Stimulated activated CD4-positive, alpha-beta T cell treated with anti-CD3 and anti-CD28 coated beads, Interleukin-1b, Interleukin-23, amount 100 ng/mL, for 24 hours (primary cell): ENCODE results near the gene CAPZA3.
"Not testable (repeated sequence)": the region's sequence is repeated elsewhere in the genome, so short reads cannot be mapped to it uniquely, and the experiment has no call there.

ENCODE experiments used
- DNase-seq, 4 experiments: peaks; one replicate each; pipeline ENCODE4 v3.0.0-alpha.2; 2020; ENCODE audit warnings: low read depth in 4 of 4, low spot score in 1 of 4

The CAPZA3 gene, protein sequence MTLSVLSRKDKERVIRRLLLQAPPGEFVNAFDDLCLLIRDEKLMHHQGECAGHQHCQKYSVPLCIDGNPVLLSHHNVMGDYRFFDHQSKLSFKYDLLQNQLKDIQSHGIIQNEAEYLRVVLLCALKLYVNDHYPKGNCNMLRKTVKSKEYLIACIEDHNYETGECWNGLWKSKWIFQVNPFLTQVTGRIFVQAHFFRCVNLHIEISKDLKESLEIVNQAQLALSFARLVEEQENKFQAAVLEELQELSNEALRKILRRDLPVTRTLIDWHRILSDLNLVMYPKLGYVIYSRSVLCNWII

DNA sequence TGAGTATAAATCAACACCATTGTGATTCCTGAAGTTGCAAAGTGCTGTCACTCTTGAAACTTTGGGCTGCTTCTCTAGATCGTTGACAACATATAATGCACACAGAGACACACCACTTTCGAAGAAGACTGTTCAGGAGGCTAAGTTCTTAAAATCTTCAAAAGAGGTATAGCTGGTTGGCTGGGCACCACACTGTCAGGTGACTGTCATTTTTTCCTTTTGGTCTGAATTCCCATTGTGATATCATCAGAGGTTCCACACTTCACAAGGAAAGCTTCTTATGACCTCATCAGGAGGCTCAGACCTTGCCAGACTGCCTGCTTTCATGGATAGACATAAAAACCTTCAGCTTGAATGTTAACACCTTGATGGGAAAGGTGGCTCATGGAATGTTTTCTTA, at the start of gene CAPZA3, which contains the start of gene PLCZ1:
Gene CAPZA3, plus strand, starts transcription at position 301 of the 400 bp plus-strand sequence. CDS start 150 bp downstream, outside the sequence.
Gene PLCZ1, minus strand, starts transcription at position 194 of the 400 bp plus-strand sequence. CDS start 641 bp downstream, outside the sequence.
- DNase-seq: no peak

DNA sequence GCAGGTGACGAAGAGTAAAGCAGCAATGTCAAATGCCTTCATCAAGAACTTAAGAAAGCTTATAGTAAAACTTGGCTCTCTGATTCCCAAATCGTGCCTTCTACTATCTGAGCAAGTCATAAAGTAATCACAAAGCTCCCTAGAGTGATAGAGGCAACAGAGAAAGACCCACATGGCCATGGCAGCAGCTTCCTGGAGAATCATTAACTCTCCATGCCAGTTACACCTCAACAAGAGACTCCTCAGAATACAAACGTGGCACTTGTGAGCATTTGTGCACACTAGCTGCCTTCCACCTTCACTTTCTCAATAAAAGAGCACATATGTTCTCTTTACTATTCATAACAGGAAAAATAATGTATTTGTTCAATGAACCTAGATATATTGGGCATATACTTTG, 48.1 kb upstream of the CAPZA3 start:
- DNase-seq: no peak

DNA sequence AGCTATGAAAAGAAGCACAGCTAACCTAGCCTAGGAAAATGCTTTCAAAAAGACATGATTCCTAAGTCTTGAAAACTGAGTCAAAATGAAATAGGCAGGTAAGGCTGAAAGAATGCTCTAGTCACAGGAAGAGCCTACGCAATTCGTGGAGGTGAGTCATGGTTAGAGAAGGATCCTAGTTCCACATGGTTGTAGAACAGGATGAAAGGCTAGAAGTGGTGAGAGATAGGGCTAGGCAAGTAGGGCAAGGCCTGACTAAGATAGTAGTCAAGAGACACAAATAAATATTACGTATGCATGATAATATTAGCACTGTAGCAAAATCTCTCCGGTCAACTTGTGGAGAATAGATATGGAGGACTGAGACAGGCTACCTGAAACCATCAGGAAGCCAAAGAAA, 47.3 kb upstream of the CAPZA3 start:
- DNase-seq: no peak

DNA sequence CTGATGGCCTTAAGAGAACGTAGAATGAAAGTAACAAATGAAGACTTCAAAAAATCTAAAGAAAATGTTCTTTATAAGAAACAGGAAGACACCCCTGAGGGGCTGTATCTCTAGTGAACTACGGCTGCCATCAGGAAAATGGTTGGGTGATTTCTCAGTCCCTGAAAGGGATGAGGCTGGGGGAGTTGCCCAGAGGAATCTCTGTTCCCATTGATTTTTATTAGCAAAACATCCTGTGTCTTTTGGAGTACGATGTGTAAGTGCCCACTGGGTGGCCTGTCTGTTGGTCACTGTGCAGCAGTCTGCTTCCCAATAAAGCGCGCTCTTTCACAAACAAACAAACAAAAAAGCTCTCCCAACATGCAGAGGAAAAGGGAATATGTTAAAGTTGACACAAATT, 43.9 kb upstream of the CAPZA3 start:
- not testable (repeated sequence) for DNase-seq

DNA sequence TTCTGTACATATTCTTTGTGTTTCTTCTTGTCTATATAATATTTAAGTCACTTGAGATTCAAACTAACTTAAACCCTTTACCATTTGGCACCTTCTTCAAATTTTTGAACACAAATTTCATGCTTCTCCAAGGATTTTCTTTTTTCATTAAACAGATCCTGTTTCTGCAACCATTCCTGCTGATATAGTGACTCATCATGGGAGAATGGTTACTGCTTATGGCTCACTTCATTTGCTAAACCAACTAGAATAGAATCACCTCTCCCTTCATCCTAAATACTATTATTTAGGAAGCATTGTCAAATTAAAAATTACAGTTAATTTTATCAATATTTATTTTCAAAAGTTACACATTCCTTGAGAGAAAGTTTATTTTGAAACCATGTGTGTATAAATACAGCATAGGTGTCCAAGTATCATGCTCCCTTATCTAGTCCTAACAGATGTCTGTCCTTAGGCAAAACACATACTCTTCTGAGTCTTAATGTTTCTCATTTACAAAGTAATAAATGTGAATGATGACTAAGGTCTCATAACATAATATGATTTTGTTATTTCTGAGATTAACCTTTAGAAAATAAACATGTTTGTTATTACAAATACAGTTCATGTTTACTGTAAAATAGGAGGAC, 40.8 kb upstream of the CAPZA3 start:
- no peak for DNase-seq

DNA sequence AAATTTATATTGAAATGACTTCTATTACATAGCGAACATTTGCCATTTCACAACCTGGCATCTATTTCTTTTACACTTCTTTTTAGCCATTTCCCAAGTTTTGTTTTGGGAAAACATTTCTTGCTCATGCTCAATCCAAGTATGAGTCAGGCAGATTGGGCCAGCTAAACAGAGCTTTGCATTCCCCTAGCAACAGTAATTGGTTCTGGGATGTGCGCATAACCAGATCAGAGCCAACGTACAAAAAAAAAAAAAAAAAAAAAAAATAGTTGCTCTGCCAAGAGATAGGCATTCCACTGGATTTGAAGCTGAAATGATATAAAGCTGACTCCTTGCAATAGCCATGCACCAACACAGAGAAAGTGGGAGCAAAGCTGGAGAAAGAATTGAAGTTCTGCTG, 37.6 kb upstream of the CAPZA3 start:
- no peak for DNase-seq

DNA sequence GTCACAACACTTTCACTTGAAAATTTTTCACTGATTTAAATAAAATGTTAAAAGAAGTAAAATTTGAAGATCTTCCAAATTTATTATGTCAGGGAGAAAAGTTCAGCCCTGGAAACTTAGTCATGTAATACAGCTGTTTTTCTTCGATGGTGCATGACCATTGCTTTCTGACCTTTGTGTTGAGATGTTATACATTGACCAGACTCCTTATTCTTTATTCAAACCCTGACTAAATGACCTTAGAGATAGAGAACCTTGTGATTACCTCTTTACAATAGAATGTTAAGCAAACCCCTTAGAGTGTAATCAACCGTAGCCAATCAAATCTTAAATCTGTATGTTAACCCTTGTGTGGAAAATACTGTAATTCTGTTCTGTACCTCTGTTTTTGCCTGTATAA, 34.6 kb upstream of the CAPZA3 start:
- DNase-seq: no peak

DNA sequence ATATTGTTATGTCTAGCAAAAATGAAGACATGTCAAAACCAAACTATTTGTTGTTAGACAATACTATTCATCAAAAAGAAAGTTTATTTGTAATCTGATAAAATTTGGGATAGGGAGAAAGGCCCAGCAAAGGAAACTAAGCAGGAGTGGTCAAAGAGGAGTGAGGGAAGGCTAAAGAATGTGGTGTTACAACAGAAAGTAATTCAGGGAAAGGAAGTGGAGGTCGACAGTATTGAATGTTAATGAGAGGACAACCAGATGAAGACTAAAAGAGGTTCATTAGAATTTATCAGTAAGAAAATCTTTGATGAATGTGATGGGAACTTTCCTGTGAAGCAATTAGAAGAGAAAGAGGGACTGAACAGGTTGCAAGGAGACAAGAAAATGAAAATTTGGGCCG, 34.0 kb upstream of the CAPZA3 start:
- no peak for DNase-seq

DNA sequence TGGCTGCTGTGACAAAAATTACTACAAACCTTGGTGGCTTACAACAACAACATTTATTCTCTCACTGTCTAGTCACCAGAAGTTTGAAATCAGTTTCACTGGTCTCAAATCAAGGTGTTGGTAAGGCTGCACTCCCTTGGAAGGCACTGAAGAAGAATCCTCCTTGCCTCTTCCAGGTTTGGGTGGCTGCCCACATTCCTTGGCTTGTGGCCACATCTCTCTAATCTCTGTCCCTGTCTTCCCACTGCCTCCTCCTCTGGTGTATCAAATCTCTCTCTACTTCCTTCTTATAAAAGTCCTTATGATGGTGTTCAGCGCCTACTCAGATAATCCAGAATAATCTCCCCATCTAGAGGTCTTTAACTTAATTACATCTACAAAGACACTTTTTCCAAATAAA, 31.1 kb upstream of the CAPZA3 start:
- no peak for DNase-seq

DNA sequence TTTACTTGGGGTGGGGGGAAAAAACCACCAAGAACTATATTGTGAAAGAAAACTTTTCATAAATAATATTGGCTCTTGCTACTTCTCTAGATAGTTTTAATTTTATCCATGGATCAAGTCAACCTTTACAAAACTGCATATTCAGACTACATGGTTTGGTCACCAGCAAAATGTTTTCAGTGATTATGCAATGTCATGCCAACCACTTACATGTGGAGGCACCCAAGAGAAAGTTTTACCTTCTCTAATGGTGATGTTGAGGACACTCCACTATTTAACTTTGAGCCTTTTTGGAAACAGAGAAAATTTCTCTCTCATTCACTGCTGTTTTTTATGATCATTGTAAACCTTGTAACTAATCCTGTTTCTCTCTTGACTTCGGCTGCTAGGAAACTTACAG, 21.7 kb upstream of the CAPZA3 start:
- DNase-seq: no peak

DNA sequence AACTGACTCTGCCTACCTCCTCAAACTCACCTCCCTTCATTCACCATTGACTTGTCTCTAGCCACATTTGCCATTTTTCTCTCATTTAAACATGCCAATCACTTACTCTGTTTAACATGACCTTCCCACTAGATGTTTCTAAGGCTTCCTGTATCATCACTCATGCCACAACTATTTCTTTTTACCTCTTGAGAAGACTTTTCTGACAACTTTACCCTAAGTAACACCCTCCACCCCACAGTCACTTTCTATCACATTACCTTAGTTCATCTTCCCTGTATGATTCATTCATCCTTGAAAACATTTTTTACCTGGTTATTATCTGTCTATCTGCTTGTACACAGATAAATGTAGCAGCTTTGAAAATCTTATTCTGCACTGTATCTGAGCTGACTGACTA, 19.5 kb upstream of the CAPZA3 start:
- DNase-seq: no peak

DNA sequence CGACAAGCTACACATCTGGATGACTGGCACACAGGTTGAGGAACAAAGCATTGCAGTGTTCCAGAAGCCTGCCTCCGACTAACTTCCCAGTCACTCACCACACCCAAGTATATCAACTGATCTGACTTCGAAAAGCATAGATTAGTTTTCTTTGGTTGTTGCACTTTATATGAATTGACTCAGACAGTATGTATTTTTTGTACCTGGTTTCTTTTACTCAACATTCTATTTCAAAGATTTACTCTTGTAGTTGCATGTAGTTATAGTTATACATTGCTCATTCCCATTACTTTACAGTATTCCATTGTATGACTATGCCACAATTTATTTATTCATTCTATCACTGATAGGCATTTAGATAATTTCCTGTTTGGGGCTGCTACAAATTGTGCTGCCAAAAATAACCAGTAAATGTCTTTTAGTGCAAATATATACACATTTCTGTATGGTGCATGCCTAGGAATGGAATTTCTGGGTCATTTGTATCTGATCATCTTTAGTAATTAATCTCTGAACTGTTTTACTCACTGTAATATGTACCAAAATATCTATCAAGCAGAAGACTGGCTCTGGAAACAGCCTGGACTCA, 17.9 kb upstream of the CAPZA3 start:
- no peak for DNase-seq

DNA sequence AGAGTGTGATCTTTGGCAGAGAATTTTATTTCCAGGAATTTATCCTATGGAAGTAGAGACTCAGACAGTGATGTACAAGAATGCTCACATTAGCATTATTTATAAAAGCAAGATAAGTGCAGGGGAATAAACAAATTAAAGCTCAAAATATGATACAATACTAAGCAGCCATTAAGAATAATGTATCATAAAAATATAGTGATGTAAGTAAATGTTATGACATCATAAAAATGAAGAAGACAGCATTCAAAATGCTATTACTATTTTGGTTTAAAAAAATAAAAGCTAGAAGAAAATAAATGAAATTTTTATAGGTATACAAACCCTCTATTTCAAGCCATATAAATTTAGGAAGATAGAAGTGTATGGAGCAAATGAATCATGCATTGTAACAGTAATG, 17.2 kb upstream of the CAPZA3 start:
- no peak for DNase-seq

DNA sequence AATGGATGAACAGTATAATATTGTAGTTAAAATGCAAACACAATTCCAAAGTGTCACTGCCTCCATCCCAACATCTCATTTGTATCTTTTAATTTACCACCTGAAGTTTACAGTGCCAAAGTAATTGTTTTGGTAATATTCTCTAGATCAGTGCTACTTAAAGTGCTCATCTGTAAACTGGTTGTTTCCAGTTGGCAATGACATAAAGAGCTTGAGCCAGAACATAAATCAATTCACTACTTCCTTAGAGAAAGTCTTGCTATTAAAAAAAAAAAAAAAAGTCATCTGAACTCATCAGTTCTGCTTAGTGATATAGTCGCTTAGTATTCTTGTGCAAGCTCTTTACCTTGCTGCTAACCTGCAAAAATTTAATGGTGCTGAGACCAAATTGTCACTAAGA, 16.5 kb upstream of the CAPZA3 start:
- DNase-seq: no peak

DNA sequence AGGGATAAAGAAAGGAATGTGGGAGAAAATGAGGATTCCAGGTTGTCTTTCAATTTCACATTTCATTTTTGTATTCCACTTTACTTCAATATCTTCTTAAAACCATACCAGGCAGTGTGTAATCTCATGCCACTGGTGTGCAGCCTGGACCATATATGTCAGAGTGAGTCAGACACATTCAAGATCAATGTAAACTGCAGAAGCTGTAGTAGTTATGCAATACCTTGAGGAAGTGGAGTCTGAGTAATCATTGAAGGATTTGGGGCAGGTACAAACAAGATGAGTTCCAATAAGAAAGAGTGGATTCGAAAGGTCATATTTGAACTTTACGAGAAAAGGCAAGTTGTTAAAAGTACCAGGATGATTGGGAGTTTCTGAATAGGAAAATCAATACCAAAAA, 14.2 kb upstream of the CAPZA3 start:
- no peak for DNase-seq

DNA sequence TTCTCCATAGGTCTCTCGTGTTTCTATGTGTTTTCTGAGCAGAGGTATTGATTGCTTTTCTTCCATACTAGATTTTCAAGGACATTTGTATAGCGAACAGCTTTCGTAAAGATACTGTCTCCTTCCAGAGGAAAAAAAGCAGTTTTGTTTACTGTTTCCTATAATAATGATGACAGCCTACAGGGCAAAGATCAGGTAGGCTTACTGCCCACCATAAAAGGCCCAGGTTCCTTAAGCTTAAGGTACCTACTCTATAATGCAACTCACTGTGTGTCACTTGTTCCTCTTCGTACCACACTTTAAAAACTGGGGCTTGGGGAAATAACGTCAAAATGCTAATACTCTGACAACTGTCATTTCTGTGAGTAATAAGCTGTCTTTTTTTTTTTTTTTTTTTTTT, 6.8 kb upstream of the CAPZA3 start:
- DNase-seq: no peak

DNA sequence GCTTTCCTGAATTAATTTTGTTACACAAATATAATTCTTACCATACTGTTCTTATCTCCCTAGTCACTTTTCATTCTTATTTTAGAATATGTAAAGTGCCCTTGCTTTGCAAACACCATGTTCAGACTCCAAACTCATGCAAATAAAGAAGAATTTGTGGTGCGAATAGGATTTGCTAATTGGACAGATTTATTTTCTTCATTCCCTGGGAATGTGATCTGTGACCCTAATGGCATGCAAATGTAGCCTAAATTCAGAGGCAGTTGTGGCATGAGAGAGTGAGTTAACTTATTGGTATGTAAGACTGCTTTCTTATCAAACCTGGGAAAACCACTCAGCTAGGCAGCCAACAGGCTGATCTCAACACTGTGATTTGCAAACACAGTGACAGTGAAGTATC, 10.0 kb downstream of the CAPZA3 start:
- no peak for DNase-seq

DNA sequence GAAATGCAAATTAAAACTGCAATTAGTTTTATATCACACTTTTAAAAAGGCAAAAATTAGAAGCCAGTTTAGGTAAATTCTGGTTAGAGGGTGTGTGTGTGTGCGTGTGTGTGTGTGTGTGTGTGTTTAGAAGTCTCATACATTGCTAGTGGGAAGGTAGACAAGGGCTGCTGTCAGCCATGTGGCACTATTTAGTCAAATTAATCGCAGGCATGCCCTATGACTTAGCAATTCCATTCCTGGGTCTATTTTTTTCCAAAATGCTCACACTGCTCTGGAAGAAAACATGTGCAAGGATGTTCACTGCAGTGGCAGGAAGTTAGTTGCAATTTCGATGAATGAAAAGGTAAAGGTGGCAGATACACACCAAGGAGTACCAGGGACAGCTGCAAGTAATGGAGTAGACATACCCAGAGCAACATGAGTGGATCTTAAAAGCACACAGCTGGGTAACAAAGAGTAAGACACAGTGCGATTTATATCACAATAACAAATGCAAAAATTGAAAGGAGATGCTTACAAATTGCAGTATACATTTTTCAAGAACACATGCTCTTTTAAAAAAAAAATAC, 11.6 kb downstream of the CAPZA3 start:
- DNase-seq: no peak

DNA sequence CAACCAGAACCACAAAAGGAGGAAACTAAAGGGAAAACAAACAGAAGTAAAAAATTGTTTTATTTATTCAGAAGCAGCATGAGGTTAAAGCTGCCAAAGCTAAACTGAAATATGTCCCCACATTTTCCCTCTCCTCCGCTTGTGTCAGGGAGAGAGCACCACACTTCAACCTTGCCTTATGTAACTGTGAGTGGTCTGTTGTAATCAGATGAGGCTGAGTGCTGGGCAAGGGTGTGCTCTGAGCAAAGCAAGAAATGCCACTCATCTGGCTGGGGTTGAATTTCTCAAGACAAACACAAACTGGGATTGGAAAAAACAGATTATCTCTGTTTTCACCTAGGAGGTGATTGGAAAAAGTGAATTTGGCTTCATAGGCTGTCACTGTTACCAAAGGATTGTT, 12.2 kb downstream of the CAPZA3 start:
- no peak for DNase-seq

DNA sequence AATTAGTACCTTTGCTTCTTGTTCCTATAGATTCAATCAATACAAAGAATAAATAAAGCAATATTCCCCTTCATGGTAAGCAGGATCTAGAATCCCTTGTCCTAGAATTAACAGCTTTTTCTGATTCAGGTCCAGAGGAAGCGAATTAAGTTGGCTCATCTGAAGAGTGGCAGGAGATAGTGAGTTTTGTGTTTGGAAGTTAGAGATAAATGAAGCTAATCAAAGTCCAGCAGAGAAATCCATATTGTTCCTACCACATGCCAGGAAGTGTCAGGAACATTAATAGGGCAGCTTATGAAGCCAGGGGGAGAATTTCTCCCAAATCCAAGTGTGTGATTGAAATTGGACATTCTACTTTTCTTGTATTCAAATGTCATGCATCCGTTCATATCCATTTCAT, 13.9 kb downstream of the CAPZA3 start:
- DNase-seq: no peak

DNA sequence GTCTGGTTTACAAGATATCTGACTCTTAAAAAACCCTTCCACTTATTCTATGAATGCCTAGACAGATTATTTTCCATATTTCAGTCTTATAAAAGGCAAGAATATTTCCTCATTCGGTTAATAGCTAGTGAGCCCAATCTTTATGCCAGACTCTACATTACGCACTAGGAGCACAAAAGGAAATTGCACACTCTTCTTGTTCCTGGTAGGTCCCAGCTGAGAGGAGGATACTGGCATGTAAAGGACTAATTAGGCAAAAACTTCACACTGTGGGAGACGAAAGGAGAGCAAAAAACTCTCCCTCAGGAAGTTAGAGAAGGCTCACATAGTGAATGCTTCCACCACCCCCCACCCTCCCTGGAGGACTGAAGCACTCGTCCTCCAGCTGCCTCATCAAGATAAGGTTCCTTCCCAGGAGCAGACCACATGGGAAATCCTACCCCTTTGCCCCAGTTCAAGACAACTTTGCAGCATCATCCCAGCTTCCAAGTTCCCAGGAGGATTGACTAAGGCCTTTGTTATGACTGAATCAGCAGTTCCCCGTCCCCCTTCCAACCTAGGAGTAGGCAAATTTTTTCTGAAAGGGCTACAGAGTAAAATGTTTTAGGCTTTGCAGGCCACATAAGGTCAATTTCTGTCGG, 14.5 kb downstream of the CAPZA3 start:
- DNase-seq: no peak

DNA sequence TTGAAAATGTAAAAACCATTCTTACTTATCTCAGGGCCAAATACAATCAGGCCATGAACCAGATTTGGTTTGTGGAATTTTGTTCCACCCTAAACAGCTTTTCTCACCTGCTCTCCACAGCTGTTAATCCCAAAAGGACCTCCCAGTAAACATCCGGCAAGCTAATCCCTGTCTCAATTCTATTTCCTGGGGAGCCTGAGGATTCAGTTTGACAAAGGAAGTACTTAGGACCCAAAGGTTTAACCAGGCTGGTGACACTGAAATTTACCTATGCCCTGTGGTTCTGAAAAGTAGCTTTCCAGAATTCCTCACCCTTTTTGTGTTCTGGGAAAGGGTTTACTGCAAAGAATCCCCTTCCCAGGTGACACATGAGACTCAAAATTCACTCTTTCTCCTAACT, 15.0 kb downstream of the CAPZA3 start:
- no peak for DNase-seq
